IMR-90 (cell line): ENCODE measurements around the gene NAPEPLD. TPM values are rescaled to one million over a fixed set of nuclear protein-coding genes. Genes with fewer than 3 reads are reported as not detected.

Experiments used
- ATAC-seq: fragments of 200-7000 bp; cut with Tn5 transposase; 2 replicates; pipeline ENCODE4 v1.9.1; 2020; ENCODE audit warnings: low read depth, mild to moderate bottlenecking, moderate library complexity
- BruUV-seq: library from RNA; stranded (reverse); fragments of 400-500 nt; replicated peaks from 2 replicates; lab custom pipeline; 2021; lab: Mats Ljungman, UMichigan
- CTCF ChIA-PET: fragments of 300-600 bp; formaldehyde crosslinking; extraction: SDS; loops from one replicate; lab custom pipeline; 2021; ENCODE audit warnings: antibody characterized with exemption; lab: Yijun Ruan, JAX
- POLR2A ChIA-PET: fragments of 300-600 bp; sonication (Branson Sonifier 250); formaldehyde crosslinking; loops from one replicate; lab custom pipeline; 2022; ENCODE audit warnings: antibody characterized with exemption; ENCODE audit not compliant: unreplicated experiment; lab: Charles Lee
- DNase-seq: peaks from one replicate; pipeline ENCODE4 v3.0.0; 2013
- H2AFZ ChIP-seq: replicated peaks from 2 replicates; pipeline ENCODE3; 2013; ENCODE audit warnings: low read length, mild to moderate bottlenecking; ENCODE audit not compliant: poor library complexity
- H2AK5ac ChIP-seq: 2 replicates; pipeline ENCODE4 v1.6.1; 2013; ENCODE audit warnings: low read depth, low read length, inconsistent platforms
- H2AK9ac ChIP-seq: replicated peaks from 2 replicates; pipeline ENCODE3; 2013; ENCODE audit warnings: mild to moderate bottlenecking, low read depth, low read length, moderate library complexity; ENCODE audit not compliant: poor library complexity
- H2BK120ac ChIP-seq: 2 replicates; pipeline ENCODE4 v1.6.1; 2013; ENCODE audit warnings: low read depth, low read length, inconsistent platforms
- H2BK15ac ChIP-seq: 3 replicates; pipeline ENCODE4 v1.6.1; 2013; ENCODE audit warnings: low read depth, low read length, inconsistent platforms
- H2BK20ac ChIP-seq: 2 replicates; pipeline ENCODE4 v1.6.1; 2013; ENCODE audit warnings: low read depth, mild to moderate bottlenecking, inconsistent platforms, low read length, moderate library complexity
- H2BK5ac ChIP-seq: 2 replicates; pipeline ENCODE4 v1.6.1; 2013; ENCODE audit warnings: mild to moderate bottlenecking, low read depth, low read length, inconsistent platforms; ENCODE audit not compliant: poor library complexity, severe bottlenecking
- H3K14ac ChIP-seq: replicated peaks from 2 replicates; pipeline ENCODE4 v1.6.1; 2013; ENCODE audit warnings: low read depth, low read length, inconsistent platforms
- H3K18ac ChIP-seq: 2 replicates; pipeline ENCODE4 v1.6.1; 2013; ENCODE audit warnings: low read depth, low read length, control low read depth
- H3K23ac ChIP-seq: 2 replicates; pipeline ENCODE4 v1.6.1; 2013; ENCODE audit warnings: low read depth, low read length, inconsistent platforms
- H3K27ac ChIP-seq: 2 replicates; pipeline ENCODE4 v1.5.1; 2013; ENCODE audit warnings: mild to moderate bottlenecking, control low read depth, low read length; ENCODE audit not compliant: insufficient read depth
- H3K27me3 ChIP-seq: 2 replicates; pipeline ENCODE4 v1.6.1; 2013; ENCODE audit warnings: low read length; ENCODE audit not compliant: control insufficient read depth, insufficient read depth
- H3K36me3 ChIP-seq: 2 replicates; pipeline ENCODE4 v1.6.1; 2013; ENCODE audit warnings: low read length, mixed read lengths; ENCODE audit not compliant: control insufficient read depth, insufficient read depth
- H3K4ac ChIP-seq: 2 replicates; pipeline ENCODE4 v1.6.1; 2013; ENCODE audit warnings: low read depth, low read length, inconsistent platforms
- H3K4me1 ChIP-seq: 2 replicates; pipeline ENCODE4 v1.6.1; 2013; ENCODE audit warnings: low read length, mixed read lengths; ENCODE audit not compliant: control insufficient read depth, insufficient read depth
- H3K4me2 ChIP-seq: 2 replicates; pipeline ENCODE4 v1.6.1; 2013; ENCODE audit warnings: low read depth, mild to moderate bottlenecking, control low read depth, low read length, moderate library complexity
- H3K4me3 ChIP-seq: 2 replicates; pipeline ENCODE4 v1.5.1; 2013; ENCODE audit warnings: low read depth, mild to moderate bottlenecking, control low read depth, low read length, moderate library complexity; ENCODE audit not compliant: insufficient read depth
- H3K56ac ChIP-seq: 2 replicates; pipeline ENCODE4 v1.6.1; 2013; ENCODE audit warnings: low read length, inconsistent platforms; ENCODE audit not compliant: insufficient read depth; ENCODE audit errors: extremely low read depth
- H3K79me1 ChIP-seq, 2 experiments: 2 replicates each; pipeline ENCODE4 v1.6.1; 2013; ENCODE audit warnings: low read length in 2 of 2, inconsistent platforms in 1 of 2, low read depth in 1 of 2
- H3K9ac ChIP-seq: 2 replicates; pipeline ENCODE4 v1.6.1; 2013; ENCODE audit warnings: low read depth, low read length, control low read depth
- H3K9me1 ChIP-seq: 2 replicates; pipeline ENCODE4 v1.6.1; 2013; ENCODE audit warnings: low read length, inconsistent platforms; ENCODE audit not compliant: insufficient read depth
- H3K9me3 ChIP-seq: 2 replicates; pipeline ENCODE4 v1.6.1; 2013; ENCODE audit warnings: low read length; ENCODE audit not compliant: control insufficient read depth, insufficient read depth
- H4K20me1 ChIP-seq: 2 replicates; pipeline ENCODE4 v1.6.1; 2013; ENCODE audit warnings: low read length, inconsistent platforms; ENCODE audit not compliant: insufficient read depth
- H4K5ac ChIP-seq: 2 replicates; pipeline ENCODE4 v1.6.1; 2013; ENCODE audit warnings: mild to moderate bottlenecking, low read depth, low read length, control low read depth
- H4K8ac ChIP-seq, 2 experiments: 2 replicates each; pipeline ENCODE4 v1.6.1; 2013; ENCODE audit warnings: low read depth in 2 of 2, low read length in 2 of 2, control low read depth in 1 of 2, inconsistent platforms in 1 of 2
- H4K91ac ChIP-seq: 2 replicates; pipeline ENCODE4 v1.6.1; 2013; ENCODE audit warnings: low read depth, low read length, inconsistent platforms; ENCODE audit not compliant: insufficient read depth
- FOS ChIP-seq: fragments of 150-350 bp; IDR thresholded peaks from 2 replicates; pipeline ENCODE4 v1.6.1; 2016; ENCODE audit warnings: low read depth, low read length
- MAZ ChIP-seq: IDR thresholded peaks from 2 replicates; pipeline ENCODE4 v1.6.1; 2012; ENCODE audit warnings: low read depth, mild to moderate bottlenecking, low read length, improper control_type of control experiment, moderate library complexity, borderline replicate concordance
- MXI1 ChIP-seq: IDR thresholded peaks from 2 replicates; pipeline ENCODE4 v1.6.1; 2012; ENCODE audit warnings: low read depth, mild to moderate bottlenecking, low read length, moderate library complexity, borderline replicate concordance
- NFE2L2 ChIP-seq: fragments of 150-350 bp; IDR thresholded peaks from 2 replicates; pipeline ENCODE4 v1.6.1; 2016; ENCODE audit warnings: low read depth, mild to moderate bottlenecking, low read length
- RAD21 ChIP-seq: IDR thresholded peaks from 2 replicates; pipeline ENCODE4 v1.6.1; 2012; ENCODE audit warnings: low read length, improper control_type of control experiment
- RCOR1 ChIP-seq: IDR thresholded peaks from 2 replicates; pipeline ENCODE4 v1.6.1; 2012; ENCODE audit warnings: mild to moderate bottlenecking, low read length, improper control_type of control experiment; ENCODE audit not compliant: insufficient replicate concordance
- SMC3 ChIP-seq: fragments of 150-350 bp; IDR thresholded peaks from 2 replicates; pipeline ENCODE4 v1.6.1; 2016; ENCODE audit warnings: low read depth, mild to moderate bottlenecking, antibody characterized with exemption, low read length, moderate library complexity
- dilution Hi-C: fragments of 300-500 bp; cut with HindIII; formaldehyde crosslinking; loops from one replicate; pipeline ENCODE4 v1.14.3; 2018; ENCODE audit warnings: low sequenced_read_pairs; ENCODE audit not compliant: unreplicated experiment
- in situ Hi-C: fragments of 300-500 bp; cut with MboI; formaldehyde crosslinking; loops from 3 replicates; pipeline ENCODE4 v1.14.3; 2019; ENCODE audit warnings: low sequenced_read_pairs, inconsistent platforms, mixed read lengths
- intact Hi-C: fragments of 100-400 bp; cut with micrococcal nuclease; formaldehyde crosslinking; loops from 2 replicates; pipeline ENCODE4 v1.10.0; 2022
- polyA plus RNA-seq, 3 experiments: library from polyadenylated mRNA; depleted of rRNA; stranded (reverse); fragments of >200 nt; gene quantifications; 2 replicates each; pipeline ENCODE4 v1.2.3, GENCODE V29; 2012; ENCODE audit warnings: low replicate concordance in 1 of 3
- total RNA-seq: library from RNA; depleted of rRNA; stranded (reverse); fragments of >200 nt; gene quantifications from 2 replicates; pipeline ENCODE4 v1.2.3, GENCODE V29; 2012
- TF ChIP-seq, protein P1 (sequence below): fragments of 150-350 bp; IDR thresholded peaks from 2 replicates; pipeline ENCODE4 v1.6.1; 2016; ENCODE audit warnings: low read depth, mild to moderate bottlenecking, low read length, moderate library complexity, borderline replicate concordance

NAPEPLD gene
- total and polyA plus RNA-seq, 2 of the 4 experiments (the other 2 are of a cell fraction) = 2.2 to 3.4 TPM

- no peak overlapping the region for H3K4me3 ChIP-seq
- H4K20me1 ChIP-seq = no peaks in the 10 kb centered on the region
- no peak overlapping the region for H3K27ac ChIP-seq
- no peaks in the 10 kb centered on the region for H3K27me3 ChIP-seq
- no peak overlapping the region for H2BK5ac ChIP-seq
- TF ChIP-seq FOS (no peak), MAZ (no peak), SMC3 (no peak), RCOR1 (no peak), MXI1 (no peak), RAD21 (no peak), NFE2L2 (no peak)
- TF ChIP-seq, protein P1, sequence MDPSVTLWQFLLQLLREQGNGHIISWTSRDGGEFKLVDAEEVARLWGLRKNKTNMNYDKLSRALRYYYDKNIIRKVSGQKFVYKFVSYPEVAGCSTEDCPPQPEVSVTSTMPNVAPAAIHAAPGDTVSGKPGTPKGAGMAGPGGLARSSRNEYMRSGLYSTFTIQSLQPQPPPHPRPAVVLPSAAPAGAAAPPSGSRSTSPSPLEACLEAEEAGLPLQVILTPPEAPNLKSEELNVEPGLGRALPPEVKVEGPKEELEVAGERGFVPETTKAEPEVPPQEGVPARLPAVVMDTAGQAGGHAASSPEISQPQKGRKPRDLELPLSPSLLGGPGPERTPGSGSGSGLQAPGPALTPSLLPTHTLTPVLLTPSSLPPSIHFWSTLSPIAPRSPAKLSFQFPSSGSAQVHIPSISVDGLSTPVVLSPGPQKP = no peak
- H2AK9ac ChIP-seq = no peak overlapping the region
- ChIA-PET POLR2A (no interaction called here), CTCF (no interaction called here)
- no peak overlapping the region for H3K4ac ChIP-seq
- no peak overlapping the region for H4K8ac ChIP-seq
- H3K36me3 ChIP-seq = peaks cover 11% of the 10 kb centered on the region
- no peaks in the 10 kb centered on the region for H3K9me3 ChIP-seq
- H3K4me1 ChIP-seq = no peaks in the 10 kb centered on the region
- 0 out of 2 replicates have a peak, but pooled peaks cover 7% of the 10 kb centered on the region for H3K9me1 ChIP-seq
- ATAC-seq (no peak), DNase-seq (no peak)
- no peaks in the 10 kb centered on the region for H3K79me1 ChIP-seq
- no peak overlapping the region for H2AK5ac ChIP-seq
- H2BK15ac ChIP-seq = no peak overlapping the region
- in situ Hi-C loops (no loop called here), dilution Hi-C loops (no loop called here), intact Hi-C loops (no loop called here)
- no TSS peak for BruUV-seq
- H3K4me2 ChIP-seq = no peak overlapping the region
- H3K14ac ChIP-seq = no peak overlapping the region
- H4K5ac ChIP-seq = no peak overlapping the region
- no peak overlapping the region for H2AFZ ChIP-seq
- no peak overlapping the region for H4K91ac ChIP-seq
- no peak overlapping the region for H3K23ac ChIP-seq
- no peak overlapping the region for H3K9ac ChIP-seq
- H3K18ac ChIP-seq = no peak overlapping the region
- H3K56ac ChIP-seq = no peak overlapping the region
- H2BK20ac ChIP-seq = no peak overlapping the region
- no peak overlapping the region for H2BK120ac ChIP-seq
Observed at GRCh38 chr7:103121641-103122040, 27.3 kb downstream of the NAPEPLD start.
